Kidney (tissue), 14 donors: ENCODE results near the gene P2RX1. TPM values are rescaled to one million over a fixed set of nuclear protein-coding genes. Genes with fewer than 3 reads are reported as not detected.
A peak's percentile ranks its signal among the peaks of the same experiment; 100 is the strongest.

Source experiments
- DNase-seq, 5 donors: peaks; one replicate each; pipeline ENCODE4 v3.0.0-alpha.2; 2013 to 2020
- FAIRE-seq: peaks from 2 replicates; lab custom pipeline; 2012; peaks lifted over from hg19 to GRCh38; lab: Jason Lieb, UNC
- H3K27ac ChIP-seq, 2 donors: one replicate each; pipeline ENCODE4 v1.7.0; 2013; ENCODE audit warnings: low read depth in 2 of 2, low read length in 2 of 2, inconsistent platforms in 1 of 2
- H3K27me3 ChIP-seq: one replicate; pipeline ENCODE4 v1.7.1; 2013; ENCODE audit warnings: low read length, inconsistent platforms; ENCODE audit not compliant: control insufficient read depth, insufficient read depth
- H3K36me3 ChIP-seq, 3 donors: one replicate each; pipeline versions ENCODE4 v1.7.0 to v1.7.1; 2013; ENCODE audit warnings: low read length in 3 of 3, control low read depth in 1 of 3, inconsistent platforms in 1 of 3; ENCODE audit not compliant: insufficient read depth in 3 of 3, control insufficient read depth in 2 of 3
- H3K4me1 ChIP-seq, 3 donors: one replicate each; pipeline versions ENCODE4 v1.7.0 to v1.7.1; 2013; ENCODE audit warnings: low read length in 3 of 3, inconsistent platforms in 1 of 3, low read depth in 1 of 3; ENCODE audit not compliant: control insufficient read depth in 2 of 3, insufficient read depth in 2 of 3
- H3K4me3 ChIP-seq, 3 donors: one replicate each; pipeline versions ENCODE4 v1.7.0 to v1.8.1; 2013; ENCODE audit warnings: low read length in 3 of 3, control low read depth in 1 of 3, inconsistent platforms in 1 of 3
- H3K9ac ChIP-seq, 3 donors: one replicate each; pipeline versions ENCODE4 v1.7.0 to v1.7.1; 2013; ENCODE audit warnings: low read length in 3 of 3, control low read depth in 1 of 3, inconsistent platforms in 1 of 3
- H3K9me3 ChIP-seq, 3 donors: one replicate each; pipeline versions ENCODE4 v1.7.0 to v1.7.1; 2013; ENCODE audit warnings: low read length in 3 of 3, control low read depth in 1 of 3, inconsistent platforms in 1 of 3; ENCODE audit not compliant: control insufficient read depth in 2 of 3, insufficient read depth in 1 of 3
- CTCF ChIP-seq: IDR thresholded peaks from 3 replicates; pipeline ENCODE4 v1.5.1; 2012; ENCODE audit warnings: mild to moderate bottlenecking, moderate library complexity, borderline replicate concordance; ENCODE audit not compliant: insufficient read depth; ENCODE audit errors: extremely low read depth
- intact Hi-C: fragments of 100-400 bp; cut with DNase I; formaldehyde crosslinking; loops from one replicate; pipeline ENCODE4 v1.11.1; 2022
- polyA plus RNA-seq: library from polyadenylated mRNA; stranded (reverse); fragments of 350-450 nt; fragmentation: Illumina TruSeq; extraction: RNeasy Lipid Tissue Mini Kit (QIAGEN cat#74804); gene quantifications from one replicate; pipeline ENCODE4 v1.2.3, GENCODE V29; 2014; ENCODE audit warnings: low read depth, low replicate concordance; ENCODE audit not compliant: insufficient read depth
- total RNA-seq: library from RNA; stranded (reverse); fragmentation: NEBNext Ultra II Directional; extraction: Animal tissue kit (Norgen Biotek cat#: 25700); gene quantifications from one replicate; pipeline ENCODE4 v1.2.1, GENCODE V29; 2021
- donor health status: control.
- donor health status: control.
- donor health status: control.
- donor health status: control.
- donor health status: control.
- donor health status: DM: yes; HTN: yes; CAD: no.
- donor health status: Normal renal cell carcinoma (clear cell type).

P2RX1 gene
- total and polyA plus RNA-seq, 2 donors from 2014 or later = 3.1 to 11.2 TPM

- FAIRE-seq = no peak
- H3K4me3 ChIP-seq = peak overlapping the region in 1 of 3 donors; percentile 62
- intact Hi-C loops = no loop called here
Measured at GRCh38 chr17:3894188-3894587, 22.1 kb downstream of the P2RX1 start.

GRCh38 chr17:3893720-3894116, 22.5 kb downstream of the P2RX1 start:
- peak overlapping the region in 2 of 3 donors; percentile 45 to 62 for H3K4me3 ChIP-seq
- no peak for TF ChIP-seq CTCF
- no peaks in the 10 kb centered on the region for H3K9me3 ChIP-seq
- DNase-seq = no peak
- H3K27me3 ChIP-seq = peaks cover 4% of the 10 kb centered on the region
- H3K27ac ChIP-seq = peak overlapping the region; percentile 27 to 70
- no peak for FAIRE-seq
- peaks cover 0 to 25% (median 13%) of the 10 kb centered on the region in 3 donors for H3K4me1 ChIP-seq
- intact Hi-C loops = no loop called here
- H3K36me3 ChIP-seq = no peaks in the 10 kb centered on the region
- H3K9ac ChIP-seq = peak overlapping the region in 2 of 3 donors; percentile 10 to 22

More at GRCh38 chr17:3894188-3894587, 22.1 kb downstream of the P2RX1 start:
- Histone ChIP-seq H3K27ac (peak overlapping the region; percentile 23 to 27), H3K36me3 (no peaks in the 10 kb centered on the region), H3K9me3 (no peaks in the 10 kb centered on the region), H3K27me3 (peaks cover 4% of the 10 kb centered on the region), H3K9ac (no peak overlapping the region), H3K4me1 (peaks cover 0 to 22% (median 13%) of the 10 kb centered on the region in 3 donors)
- no peak for TF ChIP-seq CTCF
- no peak for DNase-seq

- peaks cover 4% of the 10 kb centered on the region for H3K27me3 ChIP-seq
- FAIRE-seq = no peak
- peak within 1 kb of the TSS in 2 of 3 donors; percentile 10 to 22 for H3K9ac ChIP-seq
- peak within 1 kb of the TSS; percentile 11 to 62 (median 45) for H3K4me3 ChIP-seq
- H3K4me1 ChIP-seq = peaks cover 0 to 28% (median 13%) of the 10 kb centered on the region in 3 donors
- TF ChIP-seq CTCF = no peak
- peak within 1 kb of the TSS; percentile 43 to 70 for H3K27ac ChIP-seq
- intact Hi-C loops = no loop called here
- H3K36me3 ChIP-seq = no peaks in the 10 kb centered on the region
- no peaks in the 10 kb centered on the region for H3K9me3 ChIP-seq
- peak; percentile 85 to 96 (median 90) for DNase-seq
Measured at GRCh38 chr17:3893003-3893719, 23.1 kb downstream of the P2RX1 start, which contains the start of gene CAMKK1. Gene CAMKK1 (minus strand): TSS chr17:3893053. CDS start chr17:3885687, 7,366 bp downstream.
